HCT116 (cell line): ENCODE measurements around the gene ZNF311. TPM values are rescaled to one million over a fixed set of nuclear protein-coding genes. Genes with fewer than 3 reads are reported as not detected.

Experiments
- ATAC-seq: fragments of 200-7000 bp; cut with Tn5 transposase; 2 replicates; pipeline ENCODE4 v1.9.1; 2020; ENCODE audit warnings: mild to moderate bottlenecking, moderate library complexity
- BruUV-seq: library from RNA; stranded (reverse); fragments of 400-500 nt; replicated peaks from 2 replicates; lab custom pipeline; 2021; lab: Mats Ljungman, UMichigan
- CTCF ChIA-PET: fragments of 300-600 bp; sonication (Branson Sonifier 250); formaldehyde crosslinking; loops from one replicate; lab custom pipeline; 2021; ENCODE audit warnings: antibody characterized with exemption; lab: Charles Lee
- POLR2A ChIA-PET: fragments of 300-600, 350-600 bp; sonication (Branson Sonifier 250); formaldehyde crosslinking; loops from one replicate; lab custom pipeline; 2021; ENCODE audit warnings: antibody characterized with exemption; lab: Charles Lee
- RAD21 ChIA-PET, 2 experiments: fragments of 300-600 bp; sonication (Branson Sonifier 250); formaldehyde crosslinking; loops; one replicate each; lab custom pipeline; 2023; ENCODE audit warnings: low total read pairs in 2 of 2; ENCODE audit not compliant: uncharacterized antibody in 2 of 2, unreplicated experiment in 2 of 2, low non-redundant PET in 1 of 2; lab: Charles Lee
- DNase-seq: peaks from one replicate; pipeline ENCODE4 v3.0.0-alpha.2; 2010; ENCODE audit warnings: low read depth, low spot score
- H2AFZ ChIP-seq: fragments of 200-600 bp; shearing (Covaris generic), sonication (generic); 2 replicates; pipeline ENCODE4 v1.6.1; 2017; ENCODE audit warnings: low read depth, mixed run types, mixed read lengths, antibody characterized with exemption, low read length; ENCODE audit not compliant: poor library complexity, severe bottlenecking
- H3K27ac ChIP-seq: 2 replicates; pipeline ENCODE4 v1.5.1; 2012; ENCODE audit warnings: low read depth, low read length
- H3K27me3 ChIP-seq: fragments of 200-600 bp; sonication (generic); 2 replicates; pipeline ENCODE4 v1.6.1; 2016; ENCODE audit warnings: mixed run types, low read length, mixed read lengths; ENCODE audit not compliant: insufficient read depth
- H3K36me3 ChIP-seq, 2 experiments: fragments of 200-500 bp in 1 of 2; fragments of 200-600 bp in 1 of 2; sonication (Bioruptor generic) in 1 of 2; sonication (generic) in 1 of 2; 2 replicates each; pipeline versions ENCODE4 v1.5.1 to v1.6.1; 2014 to 2016; ENCODE audit warnings: low read length in 2 of 2, inconsistent platforms in 1 of 2, mixed read lengths in 1 of 2, mixed run types in 1 of 2; ENCODE audit not compliant: insufficient read depth in 2 of 2, control insufficient read depth in 1 of 2
- H3K4me1 ChIP-seq, 2 experiments: fragments of 200-600 bp in 1 of 2; sonication (generic) in 1 of 2; 2 replicates each; pipeline versions ENCODE4 v1.5.1 to v1.6.1; 2012 to 2017; ENCODE audit warnings: low read length in 2 of 2, inconsistent platforms in 1 of 2, mild to moderate bottlenecking in 1 of 2, mixed read lengths in 1 of 2, mixed run types in 1 of 2, moderate library complexity in 1 of 2; ENCODE audit not compliant: insufficient read depth in 2 of 2, control insufficient read depth in 1 of 2
- H3K4me2 ChIP-seq: fragments of 200-600 bp; sonication (generic); 2 replicates; pipeline ENCODE4 v1.6.1; 2017; ENCODE audit warnings: mixed run types, low read length, mixed read lengths
- H3K4me3 ChIP-seq, 2 experiments: fragments of 200-600 bp in 1 of 2; sonication (generic) in 1 of 2; replicated peaks in 1 of 2; 2 replicates each; pipeline ENCODE4 v1.5.1; 2011 to 2016; ENCODE audit warnings: low read length in 2 of 2, control low read depth in 1 of 2, low read depth in 1 of 2, mild to moderate bottlenecking in 1 of 2, mixed read lengths in 1 of 2, mixed run types in 1 of 2
- H3K79me2 ChIP-seq: fragments of 200-600 bp; sonication (generic); 2 replicates; pipeline ENCODE4 v1.6.1; 2017; ENCODE audit warnings: mild to moderate bottlenecking, mixed run types, low read length, moderate library complexity, mixed read lengths; ENCODE audit not compliant: insufficient read depth
- H3K9ac ChIP-seq: fragments of 200-600 bp; sonication (generic); 2 replicates; pipeline ENCODE4 v1.6.1; 2016; ENCODE audit warnings: low read length, mixed read lengths
- H3K9me2 ChIP-seq: fragments of 200-600 bp; sonication (generic), shearing (Covaris generic); 2 replicates; pipeline ENCODE4 v1.6.1; 2017; ENCODE audit warnings: mixed run types, mild to moderate bottlenecking, moderate library complexity; ENCODE audit not compliant: insufficient read depth
- H3K9me3 ChIP-seq, 2 experiments: fragments of 200-500 bp in 1 of 2; fragments of 200-600 bp in 1 of 2; sonication (Bioruptor generic) in 1 of 2; sonication (generic) in 1 of 2; 2 replicates each; pipeline ENCODE4 v1.6.1; 2014 to 2017; ENCODE audit warnings: low read length in 2 of 2, mixed read lengths in 2 of 2, inconsistent platforms in 1 of 2, low read depth in 1 of 2, mild to moderate bottlenecking in 1 of 2, mixed run types in 1 of 2, moderate library complexity in 1 of 2; ENCODE audit not compliant: control insufficient read depth in 1 of 2, insufficient read depth in 1 of 2
- H4K20me1 ChIP-seq: fragments of 200-600 bp; sonication (generic), shearing (Covaris generic); 2 replicates; pipeline ENCODE4 v1.6.1; 2017; ENCODE audit warnings: mixed run types, mild to moderate bottlenecking, moderate library complexity; ENCODE audit not compliant: insufficient read depth
- CBX3 ChIP-seq: IDR thresholded peaks from 2 replicates; pipeline ENCODE4 v1.6.1; 2012; ENCODE audit warnings: low read depth
- CEBPB ChIP-seq: IDR thresholded peaks from 2 replicates; pipeline ENCODE4 v1.6.1; 2012; ENCODE audit warnings: low read depth
- EGR1 ChIP-seq: IDR thresholded peaks from 2 replicates; pipeline ENCODE4 v1.6.1; 2012; ENCODE audit warnings: low read depth
- ELF1 ChIP-seq: IDR thresholded peaks from 2 replicates; pipeline ENCODE4 v1.6.1; 2012; ENCODE audit warnings: low read depth, borderline replicate concordance
- EZH2 ChIP-seq: fragments of 200-600 bp; sonication (generic); IDR thresholded peaks from 2 replicates; pipeline ENCODE4 v1.6.1; 2017; ENCODE audit warnings: antibody characterized with exemption, mixed run types
- EZH2phosphoT487 ChIP-seq: fragments of 200-600 bp; IDR thresholded peaks from 2 replicates; pipeline ENCODE4 v1.6.1; 2018; ENCODE audit warnings: antibody characterized with exemption, borderline replicate concordance
- JUND ChIP-seq: IDR thresholded peaks from 2 replicates; pipeline ENCODE4 v1.6.1; 2012
- POLR2A ChIP-seq: IDR thresholded peaks from 2 replicates; pipeline ENCODE4 v1.7.0; 2011; ENCODE audit warnings: borderline replicate concordance; ENCODE audit not compliant: insufficient read depth, insufficient read length; ENCODE audit errors: extremely low read depth
- POLR2AphosphoS5 ChIP-seq: IDR thresholded peaks from 2 replicates; pipeline ENCODE4 v1.6.1; 2011; ENCODE audit warnings: mild to moderate bottlenecking, low read depth, low read length, moderate library complexity
- SIN3A ChIP-seq: IDR thresholded peaks from 2 replicates; pipeline ENCODE4 v1.6.1; 2012; ENCODE audit warnings: low read depth
- SP1 ChIP-seq: IDR thresholded peaks from 2 replicates; pipeline ENCODE4 v1.6.1; 2012; ENCODE audit warnings: low read depth
- SRF ChIP-seq: IDR thresholded peaks from 2 replicates; pipeline ENCODE4 v1.6.1; 2012; ENCODE audit warnings: low read depth
- YY1 ChIP-seq: IDR thresholded peaks from 2 replicates; pipeline ENCODE4 v1.6.1; 2011; ENCODE audit warnings: low read length, low read depth, moderate library complexity, mild to moderate bottlenecking; ENCODE audit not compliant: insufficient replicate concordance; ENCODE audit errors: extremely low read depth
- ZFX ChIP-seq: fragments of 450-650 bp; IDR thresholded peaks from 2 replicates; pipeline ENCODE4 v1.6.1; 2017
- ZNF274 ChIP-seq: fragments of 200-500 bp; sonication (Bioruptor generic); IDR thresholded peaks from 2 replicates; pipeline ENCODE4 v1.6.1; 2014; ENCODE audit warnings: mild to moderate bottlenecking, low read depth, low read length, inconsistent platforms
- intact Hi-C: fragments of 100-400 bp; cut with micrococcal nuclease; formaldehyde crosslinking; loops from 2 replicates; pipeline ENCODE4 v1.10.0; 2022
- total RNA-seq: library from RNA; stranded (reverse); gene quantifications from one replicate; pipeline ENCODE4 v1.2.1, GENCODE V29; 2021; ENCODE audit not compliant: unreplicated experiment
- TF ChIP-seq, protein P1 (sequence below): IDR thresholded peaks from 2 replicates; pipeline ENCODE4 v1.6.1; 2012
- TF ChIP-seq, protein P2 (sequence below): IDR thresholded peaks from 2 replicates; pipeline ENCODE4 v1.6.1; 2012
- TF ChIP-seq, protein P3 (sequence below), 3 experiments: fragments of 200-600 bp in 1 of 3; sonication (generic) in 1 of 3; IDR thresholded peaks in 2 of 3; conservative IDR thresholded peaks in 1 of 3; 2 replicates each; pipeline ENCODE4 v1.5.1; 2012 to 2017; ENCODE audit warnings: low read depth in 2 of 3, low read length in 2 of 3, antibody characterized with exemption in 1 of 3, borderline replicate concordance in 1 of 3, control low read depth in 1 of 3, mild to moderate bottlenecking in 1 of 3, mixed read lengths in 1 of 3, mixed run types in 1 of 3, moderate library complexity in 1 of 3; ENCODE audit not compliant: insufficient read depth in 1 of 3

ZNF311 gene
- total RNA-seq, 1 experiment from 2014 or later, result not detected

DNA sequence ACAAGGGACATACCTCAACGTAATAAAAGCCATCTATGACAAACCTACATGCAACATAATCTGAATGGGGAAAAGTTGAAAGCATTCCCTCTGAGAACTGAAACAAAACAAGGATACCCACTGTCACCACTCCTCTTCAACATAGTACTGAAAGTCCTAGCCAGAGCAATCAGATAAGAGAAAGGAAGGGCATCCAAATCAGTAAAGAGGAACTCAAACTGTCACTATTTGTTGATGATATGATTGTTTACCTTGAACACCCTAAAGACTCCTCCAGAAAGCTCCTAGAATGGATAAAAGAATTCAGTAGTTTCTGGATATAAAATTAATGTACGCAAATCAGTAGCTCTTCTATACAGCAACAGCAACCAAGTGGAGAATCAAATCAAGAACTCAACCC lies 39.4 kb downstream of the ZNF311 start:
- POLR2A ChIA-PET, result no interaction called here
- H3K9me2 ChIP-seq, result no peaks in the 10 kb centered on the region
- CTCF ChIA-PET, result no interaction called here
- DNase-seq (no peak), ATAC-seq (no peak)
- H3K9ac ChIP-seq, result no peak overlapping the region
- H4K20me1 ChIP-seq, result no peaks in the 10 kb centered on the region
- no peaks in the 10 kb centered on the region for H3K79me2 ChIP-seq
- no peaks in the 10 kb centered on the region for H3K36me3 ChIP-seq
- TF ChIP-seq JUND (no peak), SIN3A (no peak), CBX3 (no peak), SRF (no peak), EZH2phosphoT487 (no peak), EGR1 (no peak)
- TF ChIP-seq, protein P1, sequence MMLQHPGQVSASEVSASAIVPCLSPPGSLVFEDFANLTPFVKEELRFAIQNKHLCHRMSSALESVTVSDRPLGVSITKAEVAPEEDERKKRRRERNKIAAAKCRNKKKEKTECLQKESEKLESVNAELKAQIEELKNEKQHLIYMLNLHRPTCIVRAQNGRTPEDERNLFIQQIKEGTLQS, result no peak
- TF ChIP-seq, protein P2, sequence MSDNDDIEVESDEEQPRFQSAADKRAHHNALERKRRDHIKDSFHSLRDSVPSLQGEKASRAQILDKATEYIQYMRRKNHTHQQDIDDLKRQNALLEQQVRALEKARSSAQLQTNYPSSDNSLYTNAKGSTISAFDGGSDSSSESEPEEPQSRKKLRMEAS, result no peak
- H3K27me3 ChIP-seq, result no peaks in the 10 kb centered on the region
- no peak overlapping the region for H3K27ac ChIP-seq
- H3K4me2 ChIP-seq, result no peak overlapping the region
- no peak overlapping the region for H3K4me3 ChIP-seq
- RAD21 ChIA-PET, result no interaction called here
- peaks cover 4 to 9% of the 10 kb centered on the region in 2 experiments; a peak in 2 of 4 replicates for H3K9me3 ChIP-seq
- no peak overlapping the region for H2AFZ ChIP-seq
- no TSS peak for BruUV-seq
- H3K4me1 ChIP-seq, result peaks cover 0 to 4% of the 10 kb centered on the region in 2 experiments; a peak in 1 of 4 replicates
- intact Hi-C loops, result no loop called here

DNA sequence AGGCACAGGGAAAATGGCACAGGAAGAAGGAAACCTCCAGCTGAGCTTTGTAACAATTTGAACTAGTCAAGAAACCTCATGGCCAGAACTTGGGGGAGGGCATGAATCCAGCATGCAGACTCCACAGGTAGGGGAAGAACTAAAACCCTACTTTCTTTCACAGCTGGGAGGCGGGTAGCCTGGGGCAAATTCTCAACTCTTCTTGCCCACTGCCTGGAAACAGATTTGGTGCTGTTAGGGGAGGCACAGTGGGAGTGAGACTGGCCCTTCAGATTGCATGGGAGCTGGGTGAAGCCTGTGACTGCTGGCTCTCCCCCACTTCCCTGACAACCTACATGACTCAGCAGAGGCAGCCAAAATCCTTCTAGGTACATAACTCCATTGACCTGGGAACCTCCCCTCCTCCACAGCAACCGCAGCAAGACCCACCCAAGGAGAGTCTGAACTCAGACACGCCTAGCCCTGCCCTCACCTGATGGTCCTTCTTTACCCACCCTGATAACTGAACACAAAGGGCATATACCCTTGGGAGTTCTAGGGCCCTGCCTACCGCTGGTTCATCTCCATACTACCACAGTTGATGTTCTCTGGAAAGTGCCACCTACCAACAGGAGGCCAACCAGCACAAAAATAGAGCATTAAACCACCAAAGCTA lies 44.1 kb downstream of the ZNF311 start:
- POLR2A ChIA-PET, result no interaction called here
- H3K4me3 ChIP-seq, result no peak overlapping the region
- H3K27me3 ChIP-seq, result no peaks in the 10 kb centered on the region
- peaks cover 0 to 4% of the 10 kb centered on the region in 2 experiments; a peak in 1 of 4 replicates for H3K4me1 ChIP-seq
- RAD21 ChIA-PET, result no interaction called here
- H3K79me2 ChIP-seq, result no peaks in the 10 kb centered on the region
- no peak overlapping the region for H2AFZ ChIP-seq
- H4K20me1 ChIP-seq, result no peaks in the 10 kb centered on the region
- no peaks in the 10 kb centered on the region for H3K9me2 ChIP-seq
- CTCF ChIA-PET, result no interaction called here
- intact Hi-C loops, result no loop called here
- H3K9ac ChIP-seq, result no peak overlapping the region
- TF ChIP-seq SP1, result no peak
- no peak for TF ChIP-seq EZH2phosphoT487
- no peak for TF ChIP-seq POLR2AphosphoS5
- TF ChIP-seq POLR2A, result no peak
- no peak for TF ChIP-seq ZFX
- TF ChIP-seq SRF, result no peak
- TF ChIP-seq CEBPB, result no peak
- TF ChIP-seq CBX3, result no peak
- TF ChIP-seq ELF1, result no peak
- TF ChIP-seq, protein P3, sequence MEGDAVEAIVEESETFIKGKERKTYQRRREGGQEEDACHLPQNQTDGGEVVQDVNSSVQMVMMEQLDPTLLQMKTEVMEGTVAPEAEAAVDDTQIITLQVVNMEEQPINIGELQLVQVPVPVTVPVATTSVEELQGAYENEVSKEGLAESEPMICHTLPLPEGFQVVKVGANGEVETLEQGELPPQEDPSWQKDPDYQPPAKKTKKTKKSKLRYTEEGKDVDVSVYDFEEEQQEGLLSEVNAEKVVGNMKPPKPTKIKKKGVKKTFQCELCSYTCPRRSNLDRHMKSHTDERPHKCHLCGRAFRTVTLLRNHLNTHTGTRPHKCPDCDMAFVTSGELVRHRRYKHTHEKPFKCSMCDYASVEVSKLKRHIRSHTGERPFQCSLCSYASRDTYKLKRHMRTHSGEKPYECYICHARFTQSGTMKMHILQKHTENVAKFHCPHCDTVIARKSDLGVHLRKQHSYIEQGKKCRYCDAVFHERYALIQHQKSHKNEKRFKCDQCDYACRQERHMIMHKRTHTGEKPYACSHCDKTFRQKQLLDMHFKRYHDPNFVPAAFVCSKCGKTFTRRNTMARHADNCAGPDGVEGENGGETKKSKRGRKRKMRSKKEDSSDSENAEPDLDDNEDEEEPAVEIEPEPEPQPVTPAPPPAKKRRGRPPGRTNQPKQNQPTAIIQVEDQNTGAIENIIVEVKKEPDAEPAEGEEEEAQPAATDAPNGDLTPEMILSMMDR (IDR thresholded peaks at IDR 0.05 in 2 of 3, conservative IDR thresholded peaks at IDR 0.05 in 1 of 3; ENCODE audit: borderline replicate concordance in 1 of 3, insufficient read depth in 1 of 3, low read depth in 2 of 3, low read length in 2 of 3), result no peak
- TF ChIP-seq YY1, result no peak
- TF ChIP-seq ZNF274, result no peak
- TF ChIP-seq EZH2, result no peak
- TF ChIP-seq, all 23 proteins: peak for 0
- Histone ChIP-seq H3K27ac (no peak overlapping the region), H3K4me2 (no peak overlapping the region), H3K9me3 (no peaks in the 10 kb centered on the region), H3K36me3 (no peaks in the 10 kb centered on the region)
- DNase-seq (no peak), ATAC-seq (no peak)
- no TSS peak for BruUV-seq
